CD4-positive, CD25-positive, alpha-beta regulatory T cell (primary cell): ENCODE results near the gene ZNF506. TPM values are rescaled to one million over a fixed set of nuclear protein-coding genes. Genes with fewer than 3 reads are reported as not detected.
"Not testable (repeated sequence)": the region's sequence is repeated elsewhere in the genome, so short reads cannot be mapped to it uniquely, and the experiment has no call there.

Experiments
- ATAC-seq, 2 donors: fragments of 150-1000 bp; cut with Tn5 transposase; one replicate each; pipeline ENCODE4 v1.10.0; 2021; ENCODE audit warnings: low read depth in 2 of 2, moderate number of reproducible peaks in 2 of 2, moderate library complexity in 1 of 2
- DNase-seq, 3 donors: peaks; one replicate each; pipeline versions ENCODE4 v3.0.0 to v3.0.0-alpha.2; 2012 to 2022; ENCODE audit warnings: mixed read lengths in 1 of 3
- H3K27ac ChIP-seq: one replicate; pipeline ENCODE4 v1.7.0; 2013; ENCODE audit warnings: mild to moderate bottlenecking, low read length; ENCODE audit not compliant: insufficient read depth, poor library complexity, severe bottlenecking
- H3K27me3 ChIP-seq: one replicate; pipeline ENCODE4 v1.7.0; 2013; ENCODE audit warnings: low read length; ENCODE audit not compliant: control insufficient read depth, insufficient read depth
- H3K36me3 ChIP-seq: one replicate; pipeline ENCODE4 v1.7.0; 2013; ENCODE audit warnings: mild to moderate bottlenecking, low read length, moderate library complexity; ENCODE audit not compliant: control insufficient read depth, insufficient read depth
- H3K4me1 ChIP-seq: 2 replicates; pipeline ENCODE4 v1.7.0; 2013; ENCODE audit warnings: mild to moderate bottlenecking, low read length; ENCODE audit not compliant: insufficient read depth, control insufficient read depth, poor library complexity, severe bottlenecking
- H3K4me3 ChIP-seq: one replicate; pipeline ENCODE4 v1.7.0; 2013; ENCODE audit warnings: low read depth, mild to moderate bottlenecking, low read length, moderate library complexity
- H3K9me3 ChIP-seq, 2 experiments: 1 replicate in 1 of 2; 2 replicates in 1 of 2; pipeline ENCODE4 v1.7.0; 2013; ENCODE audit warnings: low read length in 2 of 2, mild to moderate bottlenecking in 1 of 2, moderate library complexity in 1 of 2; ENCODE audit not compliant: control insufficient read depth in 2 of 2
- H3K27ac Mint-ChIP-seq, 3 donors: one replicate each; pipeline ENCODE4 v1.8.0; 2020 to 2022; ENCODE audit warnings: mild to moderate bottlenecking in 3 of 3, mixed read lengths in 3 of 3, moderate library complexity in 2 of 3
- H3K27me3 Mint-ChIP-seq: one replicate; pipeline ENCODE4 v1.8.0; 2022; ENCODE audit warnings: mild to moderate bottlenecking, mixed read lengths
- H3K36me3 Mint-ChIP-seq: one replicate; pipeline ENCODE4 v1.8.0; 2020; ENCODE audit warnings: mixed read lengths
- H3K4me1 Mint-ChIP-seq, 4 donors: one replicate each; pipeline ENCODE4 v1.8.0; 2020 to 2022; ENCODE audit warnings: mixed read lengths in 4 of 4, mild to moderate bottlenecking in 1 of 4
- H3K4me3 Mint-ChIP-seq, 4 donors: one replicate each; pipeline ENCODE4 v1.8.0; 2020 to 2022; ENCODE audit warnings: mild to moderate bottlenecking in 4 of 4, mixed read lengths in 4 of 4, moderate library complexity in 3 of 4
- H3K9me3 Mint-ChIP-seq, 7 donors: one replicate each; pipeline ENCODE4 v1.8.0; 2020 to 2022; ENCODE audit warnings: mixed read lengths in 7 of 7, mild to moderate bottlenecking in 3 of 7, moderate library complexity in 2 of 7
- polyA plus RNA-seq, 4 donors: library from polyadenylated mRNA; unstranded; fragments of 300-500 nt; fragmentation: Illumina TruSeq; gene quantifications; one replicate each; pipeline ENCODE4 v1.2.3, GENCODE V29; 2021
- total RNA-seq: library from RNA; stranded (reverse); gene quantifications from one replicate; pipeline ENCODE4 v1.2.3, GENCODE V29; 2022

ZNF506 gene
- total RNA-seq (32.6 TPM), polyA plus RNA-seq (10 to 100 TPM; 16.8 to 30.1 (median 22.3) TPM)

- H3K27ac Mint-ChIP-seq: peak within 1 kb of the TSS; percentile 99 to 100 (median 100)
- H3K4me3 Mint-ChIP-seq: peak within 1 kb of the TSS; percentile 97 to 100 (median 99)
- peaks cover 8 to 49% (median 13%) of the 10 kb centered on the region in 4 donors for H3K4me1 Mint-ChIP-seq
- no peaks in the 10 kb centered on the region for H3K27me3 ChIP-seq
- H3K9me3 ChIP-seq: peaks cover 17 to 54% of the 10 kb centered on the region in 2 experiments
- ATAC-seq (peak; percentile 86 to 88), DNase-seq (peak; percentile 92 to 97 (median 96))
- peaks cover 30% of the 10 kb centered on the region for H3K36me3 Mint-ChIP-seq
- peak within 1 kb of the TSS; percentile 76 for H3K4me3 ChIP-seq
- H3K9me3 Mint-ChIP-seq: peaks cover 0 to 28% (median 8%) of the 10 kb centered on the region in 7 donors
- H3K27me3 Mint-ChIP-seq: peaks cover 5% of the 10 kb centered on the region
- peaks cover 12% of the 10 kb centered on the region for H3K4me1 ChIP-seq
- peak within 1 kb of the TSS; percentile 97 for H3K27ac ChIP-seq
- H3K36me3 ChIP-seq: peaks cover 13% of the 10 kb centered on the region
Measured at GRCh38 chr19:19821366-19821951, at the start of gene ZNF506. TSS of gene ZNF506 (minus strand) at chr19:19821750. CDS start at chr19:19821603, 147 bp downstream.

- Mint-ChIP-seq H3K9me3 (peaks cover 0 to 11% (median 0%) of the 10 kb centered on the region in 7 donors), H3K4me1 (peaks cover 21 to 66% (median 27%) of the 10 kb centered on the region in 4 donors)
- H3K27me3 Mint-ChIP-seq, H3K36me3 Mint-ChIP-seq, H3K4me3 Mint-ChIP-seq, DNase-seq, ATAC-seq, H3K27me3 ChIP-seq, H3K27ac ChIP-seq, H3K27ac Mint-ChIP-seq, H3K4me3 ChIP-seq: not testable (repeated sequence)
- H3K9me3 ChIP-seq: peaks cover 36 to 50% of the 10 kb centered on the region in 2 experiments
- peaks cover 24% of the 10 kb centered on the region for H3K4me1 ChIP-seq
- peaks cover 19% of the 10 kb centered on the region for H3K36me3 ChIP-seq
Measured at GRCh38 chr19:19870086-19870485, 48.5 kb upstream of the ZNF506 start.

- ATAC-seq (no peak), DNase-seq (peak in 2 of 3 donors; percentile 19 to 66)
- H3K36me3 Mint-ChIP-seq: no peaks in the 10 kb centered on the region
- Histone ChIP-seq H3K27me3 (no peaks in the 10 kb centered on the region), H3K4me3 (peak overlapping the region; percentile 90), H3K4me1 (peaks cover 21% of the 10 kb centered on the region), H3K9me3 (peaks cover 18 to 20% of the 10 kb centered on the region in 2 experiments), H3K27ac (peak overlapping the region; percentile 91), H3K36me3 (peaks cover 11% of the 10 kb centered on the region)
- H3K9me3 Mint-ChIP-seq: peaks cover 0 to 6% (median 0%) of the 10 kb centered on the region in 7 donors
- H3K4me3 Mint-ChIP-seq: peak overlapping the region; percentile 99 to 100 (median 100)
- peak overlapping the region; percentile 99 for H3K27ac Mint-ChIP-seq
- no peaks in the 10 kb centered on the region for H3K27me3 Mint-ChIP-seq
- H3K4me1 Mint-ChIP-seq: peaks cover 21 to 52% (median 22%) of the 10 kb centered on the region in 4 donors
Measured at GRCh38 chr19:19866611-19867248, 45.2 kb upstream of the ZNF506 start.

- H3K27ac Mint-ChIP-seq: peak within 1 kb of the TSS; percentile 99
- Histone ChIP-seq H3K4me3 (peak within 1 kb of the TSS; percentile 90), H3K9me3 (peaks cover 12% of the 10 kb centered on the region in 2 experiments), H3K27ac (peak within 1 kb of the TSS; percentile 91), H3K36me3 (peaks cover 6% of the 10 kb centered on the region), H3K27me3 (no peaks in the 10 kb centered on the region), H3K4me1 (peaks cover 17% of the 10 kb centered on the region)
- peaks cover 13 to 48% (median 17%) of the 10 kb centered on the region in 4 donors for H3K4me1 Mint-ChIP-seq
- peak within 1 kb of the TSS; percentile 99 to 100 (median 100) for H3K4me3 Mint-ChIP-seq
- ATAC-seq: peak; percentile 97 to 98
- peak; percentile 87 to 97 (median 92) for DNase-seq
- H3K36me3 Mint-ChIP-seq: no peaks in the 10 kb centered on the region
- H3K27me3 Mint-ChIP-seq: no peaks in the 10 kb centered on the region
- H3K9me3 Mint-ChIP-seq: peaks cover 0 to 6% (median 0%) of the 10 kb centered on the region in 7 donors
Measured at GRCh38 chr19:19865750-19866610, 44.4 kb upstream of the ZNF506 start, which contains the start of gene ZNF253. TSS of gene ZNF253 (plus strand) at chr19:19865882. CDS start at chr19:19865997, 115 bp downstream.

GRCh38 chr19:19860756-19861390 lies 39.3 kb upstream of the ZNF506 start:
- Mint-ChIP-seq H3K27ac (peak overlapping the region in 2 of 3 donors; percentile 52 to 59), H3K4me1 (peaks cover 0 to 19% (median 5%) of the 10 kb centered on the region in 4 donors), H3K9me3 (peaks cover 0 to 6% (median 0%) of the 10 kb centered on the region in 7 donors), H3K27me3 (no peaks in the 10 kb centered on the region), H3K4me3 (peak overlapping the region; percentile 30 to 81 (median 72)), H3K36me3 (no peaks in the 10 kb centered on the region)
- no peak overlapping the region for H3K27ac ChIP-seq
- no peaks in the 10 kb centered on the region for H3K36me3 ChIP-seq
- DNase-seq (peak; percentile 7 to 54 (median 26)), ATAC-seq (peak in 1 of 2 donors; percentile 28)
- H3K4me3 ChIP-seq: no peak overlapping the region
- no peaks in the 10 kb centered on the region for H3K27me3 ChIP-seq
- H3K4me1 ChIP-seq: peaks cover 4% of the 10 kb centered on the region
- H3K9me3 ChIP-seq: no peaks in the 10 kb centered on the region

- no peaks in the 10 kb centered on the region for H3K9me3 ChIP-seq
- H3K27ac ChIP-seq: no peak overlapping the region
- H3K4me3 ChIP-seq: no peak overlapping the region
- no peak overlapping the region for H3K4me3 Mint-ChIP-seq
- ATAC-seq: no peak
- no peaks in the 10 kb centered on the region for H3K36me3 Mint-ChIP-seq
- no peaks in the 10 kb centered on the region for H3K27me3 Mint-ChIP-seq
- no peak overlapping the region for H3K27ac Mint-ChIP-seq
- peaks cover 0 to 6% (median 0%) of the 10 kb centered on the region in 7 donors for H3K9me3 Mint-ChIP-seq
- H3K36me3 ChIP-seq: no peaks in the 10 kb centered on the region
- peaks cover 0 to 23% (median 8%) of the 10 kb centered on the region in 4 donors for H3K4me1 Mint-ChIP-seq
- no peaks in the 10 kb centered on the region for H3K27me3 ChIP-seq
- no peak for DNase-seq
- H3K4me1 ChIP-seq: peaks cover 4% of the 10 kb centered on the region
Measured at GRCh38 chr19:19858751-19859150, 37.2 kb upstream of the ZNF506 start.

- not testable (repeated sequence) for H3K36me3 ChIP-seq, ATAC-seq, H3K36me3 Mint-ChIP-seq, H3K9me3 Mint-ChIP-seq, H3K27ac Mint-ChIP-seq, H3K27ac ChIP-seq, H3K27me3 Mint-ChIP-seq, H3K4me3 Mint-ChIP-seq, H3K4me3 ChIP-seq, H3K27me3 ChIP-seq, H3K4me1 ChIP-seq, DNase-seq, H3K9me3 ChIP-seq
- peaks cover 0 to 18% (median 3%) of the 10 kb centered on the region in 4 donors for H3K4me1 Mint-ChIP-seq
Measured at GRCh38 chr19:19851740-19852139, 30.2 kb upstream of the ZNF506 start.
